Testis (tissue), 3 donors: Measurements from ENCODE around the gene ZSCAN26. TPM values are rescaled to one million over a fixed set of nuclear protein-coding genes. Genes with fewer than 3 reads are reported as not detected.

ENCODE experiments used
- DNase-seq: peaks from one replicate; pipeline ENCODE4 v3.0.0-alpha.2; 2019
- H3K27ac ChIP-seq, 2 donors: fragments of 200-600 bp; sonication (generic); one replicate each; pipeline ENCODE4 v1.5.1; 2019
- H3K27me3 ChIP-seq: fragments of 200-600 bp; sonication (generic); one replicate; pipeline ENCODE4 v1.5.1; 2019
- H3K36me3 ChIP-seq: fragments of 200-600 bp; sonication (generic); one replicate; pipeline ENCODE4 v1.5.1; 2017; ENCODE audit warnings: low read depth; ENCODE audit errors: missing control alignments
- H3K4me1 ChIP-seq: fragments of 200-600 bp; sonication (generic); one replicate; pipeline ENCODE4 v1.5.1; 2019
- H3K4me3 ChIP-seq, 2 donors: fragments of 200-600 bp; sonication (generic); one replicate each; pipeline ENCODE4 v1.5.1; 2017 to 2019
- H3K9me3 ChIP-seq: fragments of 200-600 bp; sonication (generic); one replicate; pipeline ENCODE4 v1.5.1; 2017
- POLR2A ChIP-seq: fragments of 450-650 bp; IDR thresholded peaks from one replicate; pipeline ENCODE4 v1.6.1; 2017; ENCODE audit warnings: antibody characterized with exemption, mild to moderate bottlenecking, moderate library complexity
- WGBS, 2 donors: methylation state at CpG; one replicate each; pipeline ENCODE4 v1.1.5; 2018; 5-methylcytosine and 5-hydroxymethylcytosine counted together
- intact Hi-C: fragments of 100-400 bp; cut with DNase I; formaldehyde crosslinking; loops from one replicate; pipeline ENCODE4 v1.15.1; 2023; ENCODE audit warnings: low total_unique reads
- polyA plus RNA-seq: library from polyadenylated mRNA; stranded (reverse); fragments of 350-450 nt; fragmentation: Illumina TruSeq; extraction: RNeasy Lipid Tissue Mini Kit (QIAGEN cat#74804); gene quantifications from one replicate; pipeline ENCODE4 v1.2.3, GENCODE V29; 2014; ENCODE audit warnings: low read depth, low replicate concordance; ENCODE audit not compliant: insufficient read depth
- small RNA-seq, 2 donors: library from RNA; depleted of rRNA; stranded (forward); fragments of <200 nt; gene quantifications; one replicate each; pipeline ENCODE3, GENCODE V24; 2016
- total RNA-seq, 2 donors: library from RNA; depleted of rRNA; stranded (reverse); fragments of >200 nt; gene quantifications; one replicate each; pipeline ENCODE4 v1.2.3, GENCODE V29; 2016
- TF ChIP-seq, protein P1 (sequence below), 3 experiments: fragments of 450-650 bp in 2 of 3; fragments of 200-600 bp in 1 of 3; sonication (generic) in 1 of 3; IDR thresholded peaks; one replicate each; pipeline ENCODE4 v1.5.1; 2016 to 2019; ENCODE audit warnings: antibody characterized with exemption in 3 of 3, mild to moderate bottlenecking in 2 of 3, moderate library complexity in 1 of 3

The ZSCAN26 gene
- total and polyA plus RNA-seq, 3 donors from 2014 or later, result 11.4 to 26.1 (median 16.4) TPM

DNA sequence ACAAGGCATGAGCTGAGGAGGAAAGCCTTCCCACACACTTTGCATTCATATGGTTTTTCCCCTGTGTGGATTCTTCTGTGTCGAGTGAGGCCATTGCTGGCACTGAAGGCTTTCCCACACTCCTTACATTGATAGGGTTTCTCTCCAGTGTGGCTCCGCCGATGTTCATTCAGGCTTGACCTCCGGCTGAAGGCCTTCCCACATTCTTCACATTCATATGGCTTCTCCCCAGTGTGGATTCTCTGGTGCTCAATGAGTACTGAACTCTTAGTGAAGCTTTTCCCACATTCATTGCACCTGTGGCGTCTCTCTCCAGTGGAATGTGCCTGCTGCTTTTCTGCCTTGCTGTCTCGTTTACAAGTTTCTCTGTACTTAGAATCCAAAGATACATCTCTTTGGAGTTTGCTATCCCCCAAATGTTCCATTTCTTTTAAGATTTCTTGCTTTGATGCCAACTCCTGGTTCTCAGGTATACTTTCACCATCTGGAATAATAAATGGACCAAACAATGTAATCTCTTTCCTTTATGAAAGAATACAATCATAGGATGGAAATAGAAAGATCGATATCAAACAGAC lies 59.5 kb downstream of the ZSCAN26 start:
- intact Hi-C loops, result no loop called here
- Histone ChIP-seq H3K4me1 (no peaks in the 10 kb centered on the region), H3K36me3 (no peaks in the 10 kb centered on the region), H3K27me3 (no peaks in the 10 kb centered on the region), H3K4me3 (no peak overlapping the region), H3K27ac (no peak overlapping the region), H3K9me3 (no peaks in the 10 kb centered on the region)
- TF ChIP-seq POLR2A, result no peak
- TF ChIP-seq, protein P1, sequence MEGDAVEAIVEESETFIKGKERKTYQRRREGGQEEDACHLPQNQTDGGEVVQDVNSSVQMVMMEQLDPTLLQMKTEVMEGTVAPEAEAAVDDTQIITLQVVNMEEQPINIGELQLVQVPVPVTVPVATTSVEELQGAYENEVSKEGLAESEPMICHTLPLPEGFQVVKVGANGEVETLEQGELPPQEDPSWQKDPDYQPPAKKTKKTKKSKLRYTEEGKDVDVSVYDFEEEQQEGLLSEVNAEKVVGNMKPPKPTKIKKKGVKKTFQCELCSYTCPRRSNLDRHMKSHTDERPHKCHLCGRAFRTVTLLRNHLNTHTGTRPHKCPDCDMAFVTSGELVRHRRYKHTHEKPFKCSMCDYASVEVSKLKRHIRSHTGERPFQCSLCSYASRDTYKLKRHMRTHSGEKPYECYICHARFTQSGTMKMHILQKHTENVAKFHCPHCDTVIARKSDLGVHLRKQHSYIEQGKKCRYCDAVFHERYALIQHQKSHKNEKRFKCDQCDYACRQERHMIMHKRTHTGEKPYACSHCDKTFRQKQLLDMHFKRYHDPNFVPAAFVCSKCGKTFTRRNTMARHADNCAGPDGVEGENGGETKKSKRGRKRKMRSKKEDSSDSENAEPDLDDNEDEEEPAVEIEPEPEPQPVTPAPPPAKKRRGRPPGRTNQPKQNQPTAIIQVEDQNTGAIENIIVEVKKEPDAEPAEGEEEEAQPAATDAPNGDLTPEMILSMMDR (IDR thresholded peaks at IDR 0.05), result no peak
- no peak for DNase-seq
- 91 to 95% methylated on average over 7 of the region's 7 CpGs for WGBS, 2 donors

Small RNAs within 50 kb of the gene (small RNA-seq; reads per million reads assigned to genes)
- gene AL021997.1 (0 reads per million in 2 donors), gene AL021997.2 (0 reads per million in 2 donors)

Other genes starting within 250 kb of the ZSCAN26 start
- gene ZNF165, start 186.6 kb upstream of the ZSCAN26 start, total RNA-seq, result 10 to 100 TPM in 1 of 2 donors, 1 to 10 TPM in 1; 9.2 to 17.9 TPM
- 23.2 TPM for gene ZNF165, start 186.6 kb upstream of the ZSCAN26 start, polyA plus RNA-seq
- 1 to 10 TPM; 3.5 to 4.4 TPM for gene ZSCAN16, start 142.5 kb upstream of the ZSCAN26 start, total RNA-seq
- 3.6 TPM for gene ZSCAN16, start 142.5 kb upstream of the ZSCAN26 start, polyA plus RNA-seq
- gene ZKSCAN8, start 125.3 kb upstream of the ZSCAN26 start, total RNA-seq, result 10 to 100 TPM; 34.1 to 36.4 TPM
- 20.9 TPM for gene ZKSCAN8, start 125.3 kb upstream of the ZSCAN26 start, polyA plus RNA-seq
- 10 to 100 TPM; 36.5 to 38.2 TPM for gene ZSCAN9, start 41.9 kb upstream of the ZSCAN26 start, total RNA-seq
- 39.6 TPM for gene ZSCAN9, start 41.9 kb upstream of the ZSCAN26 start, polyA plus RNA-seq
- gene ZKSCAN4, start 14.9 kb upstream of the ZSCAN26 start, total RNA-seq, result 1 to 10 TPM; 7.2 to 8.8 TPM
- gene ZKSCAN4, start 14.9 kb upstream of the ZSCAN26 start, polyA plus RNA-seq, result 23.2 TPM
- gene NKAPL, start 7.8 kb upstream of the ZSCAN26 start, total RNA-seq, result 10 to 100 TPM; 19.1 to 30.1 TPM
- gene NKAPL, start 7.8 kb upstream of the ZSCAN26 start, polyA plus RNA-seq, result 27.2 TPM
- 1 to 10 TPM; 6.1 to 6.9 TPM for gene PGBD1, start 14.4 kb downstream of the ZSCAN26 start, total RNA-seq
- gene PGBD1, start 14.4 kb downstream of the ZSCAN26 start, polyA plus RNA-seq, result 4.8 TPM
- gene ZSCAN31, start 69.0 kb downstream of the ZSCAN26 start, total RNA-seq, result 10 to 100 TPM; 21.4 to 29.0 TPM
- 51.3 TPM for gene ZSCAN31, start 69.0 kb downstream of the ZSCAN26 start, polyA plus RNA-seq
- gene ZKSCAN3, start 82.8 kb downstream of the ZSCAN26 start, total RNA-seq, result 1 to 10 TPM; 8.1 to 8.3 TPM
- 5.4 TPM for gene ZKSCAN3, start 82.8 kb downstream of the ZSCAN26 start, polyA plus RNA-seq
- gene ZSCAN12, start 132.6 kb downstream of the ZSCAN26 start, total RNA-seq, result 10 to 100 TPM; 12.2 to 12.3 TPM
- gene ZSCAN12, start 132.6 kb downstream of the ZSCAN26 start, polyA plus RNA-seq, result 7.0 TPM
- gene ZSCAN23, start 176.3 kb downstream of the ZSCAN26 start, total RNA-seq, result 1 to 10 TPM; 8.3 to 9.1 TPM
- gene ZSCAN23, start 176.3 kb downstream of the ZSCAN26 start, polyA plus RNA-seq, result 2.4 TPM
- under 1 TPM; 0.19 to 0.87 TPM for gene GPX6, start 248.7 kb downstream of the ZSCAN26 start, total RNA-seq
- gene GPX6, start 248.7 kb downstream of the ZSCAN26 start, polyA plus RNA-seq, result 0.54 TPM